ENCODE measurements around the gene ZFP42. TPM values are rescaled to one million over a fixed set of nuclear protein-coding genes. Genes with fewer than 3 reads are reported as not detected.

The ZFP42 gene
- total RNA-seq, 4 donors from 2014 or later, result not detected

DNA sequence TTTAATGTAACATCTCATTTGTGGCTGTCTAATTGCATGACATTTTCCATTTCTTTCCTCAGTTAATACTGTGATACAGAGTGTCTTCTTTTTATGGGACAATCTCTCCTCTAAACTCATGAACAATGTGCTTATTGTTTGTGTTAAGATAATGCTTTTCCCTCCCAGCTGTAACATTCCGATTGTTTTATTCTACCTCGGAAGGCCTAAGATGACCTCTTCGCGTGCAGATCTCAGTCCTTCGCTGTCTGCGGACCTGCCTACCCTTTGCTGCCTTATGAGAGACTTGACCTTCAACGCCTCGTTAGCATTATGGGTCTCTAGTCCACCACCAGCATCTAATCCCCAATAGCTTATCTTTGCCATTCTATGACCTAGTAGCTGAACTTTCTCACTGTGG, 29.8 kb upstream of the ZFP42 start:
- Histone ChIP-seq H3K27me3 (no peaks in the 10 kb centered on the region), H3K36me3 (no peaks in the 10 kb centered on the region), H3K9me3 (no peaks in the 10 kb centered on the region), H3K4me1 (peaks cover 0 to 5% (median 0%) of the 10 kb centered on the region in 4 donors), H3K27ac (replicated peaks in 1 of 4) (no peak overlapping the region), H3K4me3 (no peak overlapping the region)
- no peak for DNase-seq (ENCODE audit: extremely low spot score)
- no peak for TF ChIP-seq CTCF (IDR thresholded peaks at IDR 0.05)
- no peak for TF ChIP-seq POLR2A (IDR thresholded peaks at IDR 0.05; ENCODE audit: low read depth)
- no peak for TF ChIP-seq EP300 (IDR thresholded peaks at IDR 0.05)
- no peak for TF ChIP-seq POLR2AphosphoS5 (IDR thresholded peaks at IDR 0.05)
- WGBS, result 92% methylated on average over 8 of the region's 8 CpGs
- intact Hi-C loops (cut with DNase I), result no loop called here

DNA sequence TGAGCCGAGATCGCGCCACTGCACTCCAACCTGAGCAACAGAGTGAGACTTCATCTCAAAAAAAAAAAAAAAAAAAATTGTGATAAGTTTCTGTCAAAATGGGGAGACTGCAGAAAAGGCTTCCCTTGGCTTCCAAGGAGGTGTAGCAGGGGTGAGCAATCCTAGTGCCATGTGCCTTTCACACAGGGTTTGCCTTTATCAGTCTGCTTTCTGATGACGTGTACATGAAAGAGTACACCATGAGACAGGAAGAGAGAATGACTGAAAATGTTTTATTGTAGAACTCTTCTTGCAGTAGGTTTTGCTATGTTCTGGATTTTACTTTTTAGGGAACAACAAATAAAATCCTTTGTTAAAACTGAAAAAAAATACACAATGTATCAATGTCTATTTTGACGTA, 23.4 kb upstream of the ZFP42 start:
- intact Hi-C loops (cut with DNase I), result no loop called here
- TF ChIP-seq POLR2AphosphoS5 (IDR thresholded peaks at IDR 0.05) (no peak), EP300 (IDR thresholded peaks at IDR 0.05) (no peak), CTCF (IDR thresholded peaks at IDR 0.05) (no peak), POLR2A (IDR thresholded peaks at IDR 0.05; ENCODE audit: low read depth) (no peak)
- 89% methylated on average over 5 of the region's 5 CpGs for WGBS

DNA sequence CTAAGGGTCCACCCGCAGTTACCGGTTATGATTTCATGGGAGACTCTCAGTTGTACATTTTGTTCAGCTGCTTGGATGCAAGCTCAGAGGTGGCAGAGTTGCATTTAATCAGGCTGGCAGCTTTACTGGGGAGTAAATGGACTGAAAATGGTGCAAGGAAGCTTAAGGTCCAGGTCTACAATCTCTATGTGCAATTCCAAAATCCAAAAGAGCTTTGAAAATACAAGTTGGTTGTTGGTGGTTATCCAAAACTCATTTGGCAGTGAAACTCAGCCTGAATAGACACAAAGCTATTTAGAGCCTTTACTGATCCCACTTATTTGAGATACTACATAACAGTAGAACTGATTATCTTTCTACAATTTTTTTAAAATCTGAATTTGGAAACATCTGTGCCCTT, 11.8 kb upstream of the ZFP42 start:
- no peaks in the 10 kb centered on the region for H3K4me1 ChIP-seq
- no peak for TF ChIP-seq POLR2AphosphoS5 (IDR thresholded peaks at IDR 0.05)
- TF ChIP-seq POLR2A (IDR thresholded peaks at IDR 0.05; ENCODE audit: low read depth), result no peak
- TF ChIP-seq CTCF (IDR thresholded peaks at IDR 0.05), result no peak
- TF ChIP-seq EP300 (IDR thresholded peaks at IDR 0.05), result no peak
- no peak overlapping the region for H3K4me3 ChIP-seq
- no peaks in the 10 kb centered on the region for H3K27me3 ChIP-seq
- no peak overlapping the region for H3K27ac ChIP-seq (replicated peaks in 1 of 4)
- intact Hi-C loops (cut with DNase I), result no loop called here
- no peak for DNase-seq (ENCODE audit: extremely low spot score)
- no peaks in the 10 kb centered on the region for H3K36me3 ChIP-seq
- WGBS, result 96% methylated on average over 2 of the region's 2 CpGs
- H3K9me3 ChIP-seq, result no peaks in the 10 kb centered on the region

More for the DNA sequence above, 23.4 kb upstream of the ZFP42 start:
- Histone ChIP-seq H3K36me3 (no peaks in the 10 kb centered on the region), H3K4me1 (no peaks in the 10 kb centered on the region), H3K27ac (replicated peaks in 1 of 4) (no peak overlapping the region), H3K27me3 (no peaks in the 10 kb centered on the region), H3K4me3 (no peak overlapping the region), H3K9me3 (no peaks in the 10 kb centered on the region)
- DNase-seq (ENCODE audit: extremely low spot score), result no peak

- WGBS, result 73% methylated on average over 5 of the region's 5 CpGs
- Histone ChIP-seq H3K27me3 (peaks cover 0 to 30% (median 3%) of the 10 kb centered on the region in 4 donors), H3K27ac (replicated peaks in 1 of 4) (no peak overlapping the region), H3K4me3 (no peak overlapping the region), H3K9me3 (peaks cover 0 to 8% (median 3%) of the 10 kb centered on the region in 4 donors), H3K36me3 (no peaks in the 10 kb centered on the region), H3K4me1 (no peaks in the 10 kb centered on the region)
- no peak for TF ChIP-seq CTCF (IDR thresholded peaks at IDR 0.05)
- TF ChIP-seq EP300 (IDR thresholded peaks at IDR 0.05), result no peak
- no peak for TF ChIP-seq POLR2AphosphoS5 (IDR thresholded peaks at IDR 0.05)
- TF ChIP-seq POLR2A (IDR thresholded peaks at IDR 0.05; ENCODE audit: low read depth), result no peak
- DNase-seq (ENCODE audit: extremely low spot score), result no peak
- intact Hi-C loops (cut with DNase I), result no loop called here
These were observed 2.6 kb upstream of the ZFP42 start for GRCh38 chr4:187992971-187993370.

DNA sequence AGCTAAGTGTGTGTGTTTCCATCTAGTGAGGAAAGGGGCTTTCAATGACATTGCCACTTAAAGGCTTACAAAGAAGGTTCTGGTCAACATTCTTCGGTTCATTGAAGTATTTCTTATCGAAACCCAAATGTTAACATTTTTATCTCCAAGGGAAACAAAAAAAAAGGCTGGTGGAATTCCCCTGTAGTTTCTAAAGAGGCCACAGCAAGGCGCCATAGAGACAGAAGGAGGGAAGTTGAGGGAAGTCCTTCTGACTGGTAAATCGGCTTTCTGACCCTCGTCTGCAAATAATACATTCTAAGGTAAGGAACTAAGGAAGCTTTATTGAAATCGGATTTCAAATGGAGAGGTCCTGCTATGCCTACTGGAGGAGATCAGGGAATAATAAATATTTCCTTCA, 1.7 kb upstream of the ZFP42 start:
- H3K36me3 ChIP-seq, result no peaks in the 10 kb centered on the region
- H3K27me3 ChIP-seq, result peaks cover 0 to 30% (median 3%) of the 10 kb centered on the region in 4 donors
- H3K4me3 ChIP-seq, result no peak overlapping the region
- H3K9me3 ChIP-seq, result peaks cover 0 to 8% (median 3%) of the 10 kb centered on the region in 4 donors
- no peak overlapping the region for H3K27ac ChIP-seq (replicated peaks in 1 of 4)
- WGBS, result 58% methylated on average over 6 of the region's 6 CpGs
- TF ChIP-seq POLR2AphosphoS5 (IDR thresholded peaks at IDR 0.05) (no peak), POLR2A (IDR thresholded peaks at IDR 0.05; ENCODE audit: low read depth) (no peak), EP300 (IDR thresholded peaks at IDR 0.05) (no peak), CTCF (IDR thresholded peaks at IDR 0.05) (no peak)
- intact Hi-C loops (cut with DNase I), result no loop called here
- no peaks in the 10 kb centered on the region for H3K4me1 ChIP-seq
- DNase-seq (ENCODE audit: extremely low spot score), result no peak
